Measurements from ENCODE around the gene ATP1B3. TPM values are rescaled to one million over a fixed set of nuclear protein-coding genes. Genes with fewer than 3 reads are reported as not detected.

ATP1B3 gene
- total and polyA plus RNA-seq, 9 of the 15 experiments (the other 6 are each of a cell fraction or from before 2014, with no cell fraction given) = 48.3 to 202 (median 123) TPM

GRCh38 chr3:141875374-141875892, 1.0 kb upstream of the ATP1B3 start (continued):
- TF ChIP-seq BRF1 (IDR thresholded peaks at IDR 0.05; ENCODE audit: borderline replicate concordance, extremely low read depth, insufficient read length) (no peak), PML (IDR thresholded peaks at IDR 0.05; ENCODE audit: low read length) (0 out of 2 replicates have a peak, but pooled peaks have one; percentile 13), NBN (IDR thresholded peaks at IDR 0.05; ENCODE audit: low read depth) (peak; percentile 61; the same call in 1 of the 2 replicates), ZNF23 (CRISPR knock-in tag; IDR thresholded peaks at IDR 0.05) (no peak), ZBTB43 (CRISPR knock-in tag; IDR thresholded peaks at IDR 0.05) (no peak), GTF2E2 (tag; IDR thresholded peaks at IDR 0.05) (no peak), KLF1 (tag; IDR thresholded peaks at IDR 0.05) (no peak), HNRNPK (IDR thresholded peaks at IDR 0.05; ENCODE audit: low read depth, low read length, poor library complexity, severe bottlenecking) (no peak), FUS (optimal IDR thresholded peaks at IDR 0.05; ENCODE audit: low read depth, low read length) (no peak), NR2F6 (CRISPR knock-in tag; IDR thresholded peaks at IDR 0.05) (no peak), CREB1 (IDR thresholded peaks at IDR 0.05) (no peak), CREB1 (CRISPR knock-in tag; IDR thresholded peaks at IDR 0.05) (no peak), SRSF3 (IDR thresholded peaks at IDR 0.05; ENCODE audit: insufficient read depth, low read length) (no peak), HNRNPH1 (optimal IDR thresholded peaks at IDR 0.05; ENCODE audit: low read depth, low read length) (no peak), BACH1 (tag; IDR thresholded peaks at IDR 0.05) (no peak), ILK (tag; IDR thresholded peaks at IDR 0.05; ENCODE audit: borderline replicate concordance, low read depth) (no peak), SNIP1 (IDR thresholded peaks at IDR 0.05; ENCODE audit: low read depth) (no peak), POU5F1 (IDR thresholded peaks at IDR 0.05; ENCODE audit: borderline replicate concordance, low read depth, low read length, partially characterized antibody) (no peak), STAT6 (CRISPR knock-in tag; IDR thresholded peaks at IDR 0.05) (peak; percentile 26; the same call in 1 of the 2 replicates), EZH2 (IDR thresholded peaks at IDR 0.05; ENCODE audit: borderline replicate concordance, low read depth, low read length) (no peak), POLR2A (conservative IDR thresholded peaks at IDR 0.05) (no peak)
